ENCODE measurements around the gene CXCL12.

The CXCL12 gene

DNA sequence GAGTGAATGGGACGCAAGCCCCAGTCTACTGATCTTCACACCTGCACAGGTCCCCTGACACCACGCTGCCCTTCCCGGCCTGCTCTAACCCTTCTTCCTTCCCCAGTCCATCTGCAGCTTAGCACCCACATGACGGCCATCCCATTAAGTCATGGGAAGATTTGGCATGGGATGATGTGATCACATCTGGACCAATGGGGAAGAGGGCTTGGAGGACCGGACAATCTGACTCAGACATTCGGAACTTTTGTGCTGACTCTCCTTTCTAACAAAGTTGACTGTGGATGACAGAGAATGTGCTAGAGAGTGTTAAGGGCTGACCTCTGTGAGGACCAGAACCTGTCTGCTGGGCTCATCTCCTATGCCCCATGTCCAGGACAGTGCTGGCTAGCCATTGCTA, 15.6 kb downstream of the CXCL12 start:
- in situ Hi-C loops (cut with MboI; ENCODE audit: low sequenced_read_pairs), result no loop called here

DNA sequence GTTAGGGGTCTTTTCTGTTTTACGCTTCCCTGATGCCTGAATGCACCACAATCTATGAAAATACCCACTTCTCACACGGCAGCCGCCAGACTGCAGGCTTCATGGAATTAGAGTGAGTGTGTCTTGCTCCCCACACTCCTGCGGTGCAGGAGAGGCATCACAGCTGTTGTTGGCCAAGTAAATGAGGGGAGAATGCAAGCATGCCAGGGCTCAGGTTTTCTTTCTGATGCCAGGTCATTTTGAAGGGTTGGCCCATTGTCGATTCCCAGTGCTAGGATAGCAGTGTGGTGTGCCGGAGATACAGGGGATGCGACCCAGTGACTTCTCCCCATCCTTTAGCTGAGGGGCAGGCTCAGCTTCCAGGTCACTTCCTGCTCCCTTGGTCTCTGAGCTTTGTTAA, 16.3 kb downstream of the CXCL12 start:
- in situ Hi-C loops (cut with MboI; ENCODE audit: low sequenced_read_pairs), result no loop called here

DNA sequence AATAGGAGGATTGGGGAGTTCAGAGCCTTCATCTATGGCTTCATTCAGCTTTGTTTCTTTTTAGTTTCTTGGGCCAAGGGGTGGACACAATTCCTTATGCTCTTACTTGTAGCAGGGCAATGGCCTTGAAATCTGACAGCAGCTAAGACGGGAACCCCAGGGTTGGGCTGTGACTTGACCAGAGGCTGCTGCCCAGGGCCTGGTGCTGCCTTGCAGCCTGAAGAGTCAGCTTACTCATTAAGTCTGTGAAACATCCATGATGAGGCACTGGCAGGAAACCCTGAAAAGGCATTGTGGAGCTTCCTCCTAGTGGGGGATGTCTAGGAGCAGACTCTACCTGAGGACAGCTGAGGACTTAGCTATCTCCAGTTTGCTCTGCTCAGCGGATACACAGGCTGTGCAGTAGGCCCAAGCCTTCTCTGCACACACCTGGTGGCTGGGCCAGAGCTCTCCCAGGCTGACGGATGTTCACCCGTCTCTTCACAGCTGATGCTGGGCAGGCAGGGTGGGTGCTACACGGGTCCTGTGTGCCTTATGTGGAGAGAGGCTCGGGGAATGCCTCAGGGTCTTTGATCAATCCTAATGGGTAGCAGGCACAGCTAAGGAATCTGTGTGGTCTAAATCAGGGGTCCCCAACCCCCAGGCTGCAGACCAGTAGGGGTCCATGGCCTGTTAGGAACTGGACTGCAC, 17.8 kb downstream of the CXCL12 start:
- in situ Hi-C loops (cut with MboI; ENCODE audit: low sequenced_read_pairs), result no loop called here

DNA sequence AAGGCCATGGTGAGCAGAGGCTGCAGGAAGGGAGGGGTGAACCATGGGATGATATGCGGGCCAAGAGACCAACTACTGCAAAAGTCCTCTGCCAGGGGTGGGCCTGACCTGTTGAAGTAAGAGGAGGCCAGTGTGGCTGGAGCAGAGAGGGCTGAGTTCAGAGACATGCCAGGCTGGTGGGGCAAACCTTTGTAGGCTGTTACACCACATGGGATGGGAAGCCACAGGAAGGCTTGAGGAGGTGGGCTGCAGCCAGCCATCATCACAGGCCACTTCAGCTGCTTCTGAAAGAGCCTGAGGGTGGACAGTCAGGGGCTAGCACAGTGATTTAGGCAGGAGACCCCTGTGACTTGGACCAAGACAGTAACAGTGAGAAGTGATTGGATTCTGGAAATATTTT, 20.3 kb downstream of the CXCL12 start:
- in situ Hi-C loops (cut with MboI; ENCODE audit: low sequenced_read_pairs), result no loop called here

DNA sequence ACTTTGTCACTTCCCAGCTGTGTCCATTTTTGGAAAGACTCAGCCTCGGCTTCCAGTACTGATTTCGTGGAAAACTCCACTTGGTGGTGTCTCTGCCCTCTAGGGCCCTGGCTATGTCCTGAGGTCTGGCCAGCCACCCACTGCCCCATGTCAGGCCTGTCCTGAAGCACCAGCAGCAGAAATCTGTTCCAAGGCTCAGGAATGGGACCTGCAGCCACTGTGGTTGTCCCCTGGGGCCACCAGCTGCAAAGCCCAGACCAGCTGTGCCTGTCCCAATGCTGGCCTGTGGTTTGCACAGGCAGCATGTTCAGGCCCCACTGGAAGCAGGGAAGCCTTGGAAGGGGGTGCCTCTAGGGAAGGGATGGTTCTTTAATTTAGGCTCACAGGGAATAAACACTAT, 21.2 kb downstream of the CXCL12 start:
- in situ Hi-C loops (cut with MboI; ENCODE audit: low sequenced_read_pairs), result no loop called here

DNA sequence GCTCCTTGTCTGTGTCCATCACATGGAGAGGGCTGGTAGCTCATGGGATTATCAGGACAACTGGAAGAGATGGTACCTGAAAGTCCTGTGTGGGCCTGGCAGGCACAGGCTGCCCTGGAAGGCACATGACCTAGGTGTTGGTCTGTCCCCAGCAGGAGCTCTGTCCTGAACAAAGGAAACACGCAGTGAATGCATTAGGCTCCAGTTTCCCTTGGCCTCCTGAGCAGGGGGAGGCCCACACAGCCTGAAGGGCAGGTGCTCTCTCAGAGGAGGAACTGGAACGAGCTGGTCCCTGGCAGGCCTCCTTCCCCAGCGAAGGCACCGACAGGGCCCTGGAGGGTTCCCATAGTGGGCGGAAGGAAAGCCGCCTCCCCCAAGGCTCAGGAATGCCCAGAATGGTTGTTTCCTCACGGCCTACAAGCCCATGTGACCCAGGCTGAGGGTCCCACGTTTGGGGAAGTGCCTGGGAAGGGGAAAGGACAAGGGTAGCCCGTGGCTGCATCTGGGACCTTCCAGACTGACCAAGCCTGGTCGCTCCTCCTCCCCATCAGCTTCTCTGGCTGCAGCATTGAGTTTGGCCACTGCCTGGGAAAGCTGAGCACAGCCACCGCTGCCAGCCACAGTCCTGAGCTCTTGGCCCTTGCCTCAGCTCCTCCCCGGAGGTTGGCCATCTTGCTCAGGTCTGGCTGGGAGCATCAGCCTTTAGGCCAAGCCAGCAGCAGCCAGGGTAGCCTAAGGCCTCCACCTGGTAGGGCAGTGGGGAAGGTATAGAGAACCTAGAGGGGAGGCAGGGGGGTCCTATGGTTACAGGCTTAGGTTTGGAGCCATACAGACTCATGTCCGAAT, 21.8 kb downstream of the CXCL12 start:
- in situ Hi-C loops (cut with MboI; ENCODE audit: low sequenced_read_pairs), result no loop called here

DNA sequence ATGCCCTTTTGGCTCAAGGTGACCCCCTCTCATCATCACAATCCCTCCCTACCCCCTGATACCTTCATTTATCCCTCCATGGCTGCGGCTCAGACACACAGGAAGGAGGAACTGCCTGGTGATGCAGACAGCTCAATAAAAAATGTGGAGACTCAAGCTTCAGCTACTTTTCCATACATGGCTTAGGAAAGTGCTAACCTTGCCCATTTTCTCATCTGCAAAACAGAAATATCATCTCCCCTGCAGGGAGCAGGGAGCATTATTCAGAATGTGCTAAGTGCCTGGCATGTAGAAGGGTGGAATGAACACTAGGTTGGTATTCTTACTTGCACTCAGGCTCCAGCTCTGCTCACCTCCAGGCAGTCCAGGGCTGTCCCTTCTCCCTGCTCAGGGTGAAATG, 23.8 kb downstream of the CXCL12 start:
- in situ Hi-C loops (cut with MboI; ENCODE audit: low sequenced_read_pairs), result no loop called here

DNA sequence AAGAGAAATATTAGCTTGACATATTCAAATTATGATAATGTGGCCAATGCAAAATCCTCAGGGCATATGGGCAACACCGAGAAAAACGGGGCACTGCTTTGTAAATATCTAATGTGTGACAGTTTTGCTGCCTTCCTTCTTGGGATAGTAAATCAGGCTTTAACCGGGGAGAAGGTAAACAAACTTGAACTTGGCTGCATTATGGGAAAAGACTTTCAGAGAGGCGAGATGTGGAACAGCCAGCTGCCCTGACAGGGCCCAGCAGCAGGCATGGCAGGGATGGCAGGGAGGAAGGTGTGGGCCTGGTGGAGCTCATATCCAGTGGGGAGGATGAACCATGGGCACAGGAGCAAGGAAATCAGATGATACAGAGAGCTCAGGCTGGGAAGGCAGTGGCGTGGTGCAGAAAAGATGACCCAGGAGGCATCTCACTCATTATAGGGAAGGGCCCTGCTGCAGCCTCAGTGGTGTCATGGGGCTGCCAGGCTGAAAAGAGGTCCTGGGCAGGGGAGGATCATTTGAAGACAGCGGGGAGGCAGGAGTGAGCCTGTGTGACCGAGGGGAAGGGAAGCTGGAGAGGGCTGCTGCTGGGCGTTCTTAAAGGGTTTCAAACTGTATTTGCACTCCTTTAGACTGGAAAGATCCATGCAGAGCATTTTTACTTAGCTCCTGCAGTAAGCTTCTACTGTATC, 26.7 kb downstream of the CXCL12 start:
- in situ Hi-C loops (cut with MboI; ENCODE audit: low sequenced_read_pairs), result no loop called here

DNA sequence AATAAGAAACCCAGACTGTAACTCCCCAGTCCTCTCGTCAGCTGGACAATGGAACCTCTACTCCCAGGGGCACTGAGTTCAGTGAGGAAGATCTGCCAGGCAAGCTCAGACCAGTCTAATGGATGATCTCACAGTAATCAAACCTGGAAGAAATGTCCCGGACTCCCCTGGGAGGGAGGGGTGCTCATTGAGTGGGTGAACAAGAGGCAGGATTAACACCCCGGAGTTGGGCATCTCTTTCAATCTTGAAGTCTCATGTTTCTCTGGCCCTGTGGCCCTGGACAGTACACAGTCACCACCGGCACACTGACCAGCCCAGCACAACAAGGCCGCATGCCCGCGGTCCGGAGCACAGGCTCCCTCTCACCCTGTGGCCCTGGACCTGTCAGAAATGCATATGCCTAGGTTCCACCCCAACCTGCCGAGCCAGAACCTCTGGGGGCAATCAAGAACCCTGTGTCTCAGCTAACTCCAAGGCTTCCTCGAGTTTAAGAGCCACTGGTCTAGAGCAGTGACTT, 27.8 kb downstream of the CXCL12 start:
- in situ Hi-C loops (cut with MboI; ENCODE audit: low sequenced_read_pairs), result no loop called here

DNA sequence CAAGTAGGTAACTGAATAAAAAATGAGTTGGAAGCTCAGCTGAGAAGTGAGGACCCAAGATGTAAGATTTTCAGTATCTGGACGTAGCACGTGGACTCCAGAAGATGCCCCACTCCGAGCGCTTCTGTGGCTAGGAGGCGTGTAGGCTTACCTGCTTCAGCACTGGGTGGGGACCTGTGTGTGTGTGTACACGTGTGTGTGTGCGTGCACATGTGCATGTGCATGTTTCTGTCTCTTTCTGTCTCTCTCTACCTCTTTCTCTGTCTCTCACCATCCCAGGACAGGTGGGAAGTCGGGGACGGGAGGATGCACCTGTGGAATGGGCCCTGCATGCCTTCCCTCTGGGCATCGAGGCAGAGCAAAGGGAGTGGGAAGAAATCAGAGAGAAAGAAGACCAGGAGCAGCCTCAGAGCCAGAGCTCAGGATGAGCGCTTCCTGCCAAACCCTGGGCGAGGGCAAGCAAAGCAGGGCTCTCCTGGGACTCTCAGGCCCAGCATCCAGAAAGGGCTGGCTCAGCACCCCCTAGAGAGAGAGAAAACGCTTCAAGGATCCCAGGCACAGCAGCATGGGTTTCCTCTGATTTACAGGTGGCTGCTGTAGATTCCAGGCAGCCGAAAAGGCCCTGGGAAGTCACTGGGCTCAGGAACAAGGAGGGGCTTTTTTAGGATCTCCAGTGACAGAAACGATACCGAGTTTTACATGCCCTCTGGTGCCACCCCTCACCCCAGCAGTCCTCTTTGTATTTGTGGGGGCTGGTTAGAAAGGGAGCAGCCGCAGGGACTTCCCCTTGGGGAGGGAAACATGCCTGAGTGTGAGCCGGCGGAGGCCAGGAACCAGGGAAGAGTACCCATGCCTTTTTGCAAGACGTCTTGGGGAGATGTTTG, 28.5 kb downstream of the CXCL12 start:
- in situ Hi-C loops (cut with MboI; ENCODE audit: low sequenced_read_pairs), result no loop called here

DNA sequence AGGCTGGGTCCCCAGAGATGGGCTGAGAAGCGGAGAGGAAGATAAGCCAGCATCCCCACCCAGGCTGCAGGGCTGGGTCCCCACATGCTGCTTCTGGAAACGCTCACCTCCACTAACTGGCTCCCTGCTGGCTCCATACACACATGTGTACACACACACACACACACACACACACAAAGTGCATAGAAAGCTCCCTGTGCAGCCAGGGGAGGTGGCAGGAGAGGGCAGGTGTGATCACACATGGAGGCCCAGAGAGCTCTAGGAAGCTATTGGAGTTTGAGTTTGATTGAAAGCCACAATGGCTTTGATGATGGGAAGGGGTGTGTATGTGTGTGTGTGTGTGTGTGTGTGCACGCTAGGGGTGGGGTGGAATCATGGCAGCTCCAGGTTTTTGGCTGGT, 29.3 kb downstream of the CXCL12 start:
- in situ Hi-C loops (cut with MboI; ENCODE audit: low sequenced_read_pairs), result no loop called here

DNA sequence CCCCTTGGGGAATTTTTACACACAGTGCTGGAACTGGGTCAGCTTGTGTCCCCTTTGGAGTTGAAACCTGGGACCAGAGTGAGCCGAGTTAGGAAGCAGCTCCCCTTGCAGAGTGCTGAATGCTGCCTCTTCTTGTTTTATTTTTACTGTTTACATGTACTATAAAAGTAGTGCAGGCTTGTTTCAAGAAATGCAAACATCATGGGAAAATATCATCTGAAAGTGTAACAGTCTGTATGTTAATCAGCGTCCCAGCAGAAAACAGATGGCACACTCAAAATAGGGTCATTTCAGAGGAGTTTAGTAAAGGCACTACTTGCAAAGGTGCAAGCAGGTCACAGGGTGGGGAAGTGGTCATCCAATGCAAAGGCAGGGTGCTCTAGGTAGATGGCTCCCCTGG, 30.1 kb downstream of the CXCL12 start:
- in situ Hi-C loops (cut with MboI; ENCODE audit: low sequenced_read_pairs), result no loop called here

DNA sequence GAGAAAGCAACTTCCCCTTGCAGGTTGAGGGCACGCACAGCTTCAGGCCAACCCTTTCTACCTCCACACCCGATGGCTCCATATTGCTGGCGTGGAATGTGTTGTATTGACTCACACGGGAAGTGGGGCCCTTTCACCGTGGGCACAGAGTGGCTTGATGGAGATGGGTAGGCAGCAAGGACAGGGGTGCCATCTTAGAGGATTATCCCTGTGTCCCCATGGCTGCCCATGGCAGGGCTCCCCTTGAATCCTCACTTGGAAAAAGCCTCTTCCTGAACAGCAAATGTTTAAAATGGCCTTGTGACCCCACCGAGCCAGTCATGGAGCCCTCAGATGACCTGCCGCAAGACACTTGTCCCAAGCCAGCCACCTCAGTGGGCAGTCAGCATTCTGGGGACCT, 31.2 kb downstream of the CXCL12 start:
- in situ Hi-C loops (cut with MboI; ENCODE audit: low sequenced_read_pairs), result no loop called here

DNA sequence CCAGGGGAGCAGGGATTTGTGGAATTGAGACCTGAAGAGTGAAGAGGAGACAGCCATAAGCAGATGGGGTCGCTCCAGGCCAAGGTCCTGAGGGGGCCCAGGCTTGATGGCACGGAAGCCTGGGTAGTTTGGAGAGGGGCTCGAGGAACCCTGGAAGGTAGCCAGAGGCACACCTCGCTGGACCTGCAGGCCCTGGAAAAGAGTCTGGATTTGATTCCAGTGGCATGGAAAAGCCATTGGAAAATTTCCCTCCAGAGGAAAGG, 31.8 kb downstream of the CXCL12 start:
- in situ Hi-C loops (cut with MboI; ENCODE audit: low sequenced_read_pairs), result no loop called here

DNA sequence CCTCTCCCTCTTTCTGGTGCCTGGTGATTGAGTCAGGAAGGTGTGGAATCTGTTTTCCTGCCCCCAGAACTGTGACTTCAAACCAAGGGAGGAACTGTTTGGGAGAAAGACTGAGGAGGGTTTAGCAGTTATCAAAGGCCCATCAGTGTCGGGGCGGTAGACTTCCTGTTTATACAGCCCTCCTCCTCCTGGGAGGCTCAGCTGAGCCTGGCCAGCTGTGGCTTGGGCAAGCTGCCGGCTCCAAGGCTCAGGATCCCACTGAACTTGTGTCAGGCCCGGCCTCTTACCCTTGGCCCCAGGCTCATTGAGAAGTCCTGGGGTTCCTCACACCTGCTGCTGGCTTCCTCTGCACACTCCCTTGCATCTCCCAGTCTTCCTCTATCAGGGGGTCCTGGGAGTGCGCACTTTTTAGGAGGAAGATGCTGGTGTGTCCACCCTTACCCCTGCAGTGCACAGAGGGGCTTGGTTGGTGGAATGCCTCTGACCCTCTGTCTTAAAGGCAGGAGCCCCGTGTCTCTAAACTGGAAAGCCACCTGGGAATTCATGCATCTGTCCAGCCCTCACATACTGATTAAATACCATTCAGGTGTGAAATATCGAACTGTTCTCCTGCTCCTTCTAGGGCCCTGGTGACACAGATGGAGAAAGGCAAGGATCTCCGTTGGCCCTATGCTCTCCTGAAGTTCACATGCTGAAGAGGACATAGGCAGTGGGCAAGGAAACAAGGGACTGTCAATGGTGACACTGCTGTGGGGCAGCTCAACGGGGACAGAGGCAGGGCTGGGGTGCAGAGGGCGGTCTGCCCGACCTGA, 32.4 kb downstream of the CXCL12 start:
- in situ Hi-C loops (cut with MboI; ENCODE audit: low sequenced_read_pairs), result no loop called here

DNA sequence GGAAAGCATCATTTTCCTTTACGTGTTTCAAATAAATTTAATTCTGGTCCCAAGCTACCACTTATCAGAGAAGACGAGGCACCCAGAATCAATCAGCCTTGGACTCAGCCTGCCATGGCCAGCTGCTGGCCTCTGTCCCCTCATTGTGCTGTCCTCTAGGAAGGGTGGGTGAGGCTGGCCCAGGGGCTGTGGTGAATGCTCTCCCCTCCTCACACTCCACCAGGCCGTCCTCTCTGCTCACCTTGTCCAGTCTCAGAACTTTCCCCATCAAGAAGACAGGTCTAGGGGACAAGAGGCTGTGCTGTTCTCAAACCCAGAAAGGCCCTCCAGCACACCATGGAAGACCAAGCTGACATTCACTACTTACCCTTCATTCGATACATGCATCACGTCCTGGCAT, 36.4 kb downstream of the CXCL12 start:
- in situ Hi-C loops (cut with MboI; ENCODE audit: low sequenced_read_pairs), result no loop called here

DNA sequence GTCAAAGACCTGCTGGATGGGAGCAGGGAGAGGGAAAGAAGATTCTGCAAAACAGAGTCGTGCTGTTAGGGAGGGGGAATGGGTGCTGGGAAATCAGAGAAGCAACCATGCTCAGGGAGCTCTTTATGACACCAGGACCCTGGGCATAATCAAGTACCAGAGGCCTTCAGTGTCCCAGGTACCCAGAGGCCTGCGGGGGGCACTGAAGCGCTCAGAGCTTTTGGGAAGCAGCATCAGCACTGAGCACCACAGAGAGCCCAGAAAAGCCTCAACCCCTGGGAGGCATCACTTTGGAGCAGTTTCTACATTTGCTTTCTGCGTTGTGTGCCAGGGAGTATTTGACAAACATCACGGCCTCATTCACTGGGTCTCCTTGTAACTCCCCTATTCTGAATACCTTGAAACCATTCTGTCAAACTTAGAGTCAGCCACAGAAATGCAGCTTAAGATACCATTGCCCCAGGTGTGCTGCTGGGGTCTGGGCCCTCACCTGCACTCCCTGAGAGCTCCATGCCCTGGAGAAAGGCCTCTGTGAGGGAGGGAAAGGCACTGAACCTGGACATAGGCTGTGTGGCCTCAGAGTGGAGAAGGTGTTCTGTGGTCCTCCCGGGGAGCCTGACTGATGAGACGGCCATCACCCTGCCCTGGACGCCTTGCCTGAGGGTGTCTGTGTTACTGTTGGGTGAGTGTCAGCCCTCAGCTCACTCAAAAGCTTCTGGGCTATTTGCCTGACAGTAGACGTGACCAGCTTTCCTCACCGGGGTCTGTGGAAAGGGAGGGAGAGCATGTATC, 37.1 kb downstream of the CXCL12 start:
- in situ Hi-C loops (cut with MboI; ENCODE audit: low sequenced_read_pairs), result no loop called here

DNA sequence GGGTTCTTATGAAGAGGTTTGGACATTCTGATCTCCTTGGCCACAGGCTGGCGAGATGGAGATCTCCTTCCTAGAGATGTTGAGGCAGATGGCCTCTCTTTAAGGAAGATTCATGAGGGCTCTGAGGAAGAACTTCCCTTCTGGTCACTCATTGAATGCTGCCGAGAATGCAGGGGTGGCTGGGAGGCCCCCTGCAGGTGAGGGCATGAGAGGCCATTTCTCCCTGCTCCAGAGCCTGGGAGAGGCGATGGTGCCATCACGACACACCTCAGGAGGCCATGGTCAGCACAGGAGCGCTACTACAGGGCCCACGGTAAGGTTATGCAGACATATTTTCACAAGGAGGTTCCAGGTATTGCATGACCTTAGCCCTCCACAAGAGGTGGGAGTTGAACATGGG, 40.2 kb downstream of the CXCL12 start:
- in situ Hi-C loops (cut with MboI; ENCODE audit: low sequenced_read_pairs), result no loop called here

DNA sequence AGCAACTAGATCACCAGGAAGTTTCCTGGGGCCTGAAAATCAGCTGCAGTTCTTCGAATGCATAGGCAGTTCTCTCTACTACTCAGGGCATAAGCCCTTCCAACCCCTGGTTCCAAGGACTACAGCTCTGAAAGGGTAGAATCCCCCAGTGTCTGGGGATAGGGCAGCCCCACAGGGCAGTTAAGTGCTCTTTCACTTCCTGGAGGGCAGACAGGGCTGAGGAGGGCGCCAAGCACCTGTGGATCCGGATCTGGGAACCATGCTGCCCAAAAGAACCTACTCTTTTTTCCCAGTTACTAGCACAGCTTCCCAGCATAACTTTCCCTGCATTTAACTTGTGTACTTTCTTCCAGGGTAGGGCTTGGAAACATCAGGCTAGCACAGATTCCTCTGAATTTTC, 41.1 kb downstream of the CXCL12 start:
- in situ Hi-C loops (cut with MboI; ENCODE audit: low sequenced_read_pairs), result no loop called here

All from HL-60/S4 treated with phorbol 12-myristate 13-acetate at 8.2 ng/mL for 4 days and 3 days (cell line).